ENCODE measurements around the gene KCNA10.

DNA sequence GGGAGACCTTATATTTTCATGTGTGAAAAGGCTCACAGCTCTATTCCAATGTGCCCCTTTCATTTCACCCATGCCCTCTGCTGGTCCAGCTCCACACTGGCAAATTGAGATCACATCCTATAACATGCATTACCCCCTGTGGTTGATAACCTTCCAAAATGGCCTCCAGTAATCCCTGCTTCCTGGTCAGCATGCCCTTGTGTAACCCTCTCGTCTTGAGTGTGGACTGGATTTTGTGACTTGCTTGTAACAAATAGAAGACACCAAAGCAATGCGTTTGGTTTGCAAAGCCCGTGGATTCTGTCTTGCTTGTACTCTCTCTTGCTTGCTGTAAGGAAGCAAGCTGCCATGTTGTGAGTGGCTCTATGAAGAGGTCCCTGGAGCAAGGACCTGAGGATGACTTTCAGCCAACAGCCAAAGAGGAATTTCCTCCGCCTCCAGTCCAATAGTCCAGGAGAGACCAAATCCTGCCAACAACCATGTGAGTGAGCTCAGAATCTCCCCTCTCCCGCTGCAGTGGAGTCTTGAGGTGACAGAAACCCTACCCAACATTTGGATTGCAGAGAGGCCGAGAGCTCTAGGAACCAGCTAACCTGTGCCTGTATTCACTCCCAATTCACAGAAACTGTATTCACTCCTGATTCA is 17.4 kb downstream of the KCNA10 start:
- TF ChIP-seq, protein P1, sequence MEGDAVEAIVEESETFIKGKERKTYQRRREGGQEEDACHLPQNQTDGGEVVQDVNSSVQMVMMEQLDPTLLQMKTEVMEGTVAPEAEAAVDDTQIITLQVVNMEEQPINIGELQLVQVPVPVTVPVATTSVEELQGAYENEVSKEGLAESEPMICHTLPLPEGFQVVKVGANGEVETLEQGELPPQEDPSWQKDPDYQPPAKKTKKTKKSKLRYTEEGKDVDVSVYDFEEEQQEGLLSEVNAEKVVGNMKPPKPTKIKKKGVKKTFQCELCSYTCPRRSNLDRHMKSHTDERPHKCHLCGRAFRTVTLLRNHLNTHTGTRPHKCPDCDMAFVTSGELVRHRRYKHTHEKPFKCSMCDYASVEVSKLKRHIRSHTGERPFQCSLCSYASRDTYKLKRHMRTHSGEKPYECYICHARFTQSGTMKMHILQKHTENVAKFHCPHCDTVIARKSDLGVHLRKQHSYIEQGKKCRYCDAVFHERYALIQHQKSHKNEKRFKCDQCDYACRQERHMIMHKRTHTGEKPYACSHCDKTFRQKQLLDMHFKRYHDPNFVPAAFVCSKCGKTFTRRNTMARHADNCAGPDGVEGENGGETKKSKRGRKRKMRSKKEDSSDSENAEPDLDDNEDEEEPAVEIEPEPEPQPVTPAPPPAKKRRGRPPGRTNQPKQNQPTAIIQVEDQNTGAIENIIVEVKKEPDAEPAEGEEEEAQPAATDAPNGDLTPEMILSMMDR (conservative IDR thresholded peaks at IDR 0.05; ENCODE audit: low read depth, low read length) = no peak
- no peak for TF ChIP-seq EZH2 (IDR thresholded peaks at IDR 0.05; ENCODE audit: low read length, unreplicated experiment)
